HG03457 (cell line): ENCODE results near the gene TMEM221.

Source experiments
- ATAC-seq: cut with Tn5 transposase; IDR thresholded peaks from one replicate; pipeline ENCODE4 v1.9.1; 2021; ENCODE audit warnings: moderate number of reproducible peaks; ENCODE audit not compliant: unreplicated experiment

Gene TMEM221

GRCh38 chr19:17406887-17407196, 41.6 kb downstream of the TMEM221 start:
- ATAC-seq = no peak

GRCh38 chr19:17406046-17406886, 42.2 kb downstream of the TMEM221 start:
- ATAC-seq = no peak

GRCh38 chr19:17405250-17406045, 43.0 kb downstream of the TMEM221 start, which contains the start of gene BST2:
BST2 (minus strand) TSS chr19:17405630; CDS start chr19:17405575, 55 bp downstream.
- peak; percentile 63 for ATAC-seq

- no peak for ATAC-seq
Measured at GRCh38 chr19:17404621-17405249, 43.7 kb downstream of the TMEM221 start.

- no peak for ATAC-seq
Measured at GRCh38 chr19:17404015-17404414, 44.5 kb downstream of the TMEM221 start.

- ATAC-seq = no peak
Measured at GRCh38 chr19:17402982-17403855, 45.2 kb downstream of the TMEM221 start.

- no peak for ATAC-seq
Measured at GRCh38 chr19:17401628-17402027, 46.8 kb downstream of the TMEM221 start.

- ATAC-seq = no peak
Measured at GRCh38 chr19:17398902-17399527, 49.5 kb downstream of the TMEM221 start.

GRCh38 chr19:17394891-17395415, 53.5 kb downstream of the TMEM221 start:
- ATAC-seq = no peak

- ATAC-seq = no peak
Measured at GRCh38 chr19:17393914-17394313, 54.6 kb downstream of the TMEM221 start, which contains the start of gene CCDC194. CCDC194 (minus strand) TSS chr19:17394196; CDS start chr19:17394158, 38 bp downstream.

- ATAC-seq = no peak
Measured at GRCh38 chr19:17393002-17393401, 55.5 kb downstream of the TMEM221 start.

GRCh38 chr19:17391371-17392151, 56.9 kb downstream of the TMEM221 start:
- ATAC-seq = no peak

- ATAC-seq = peak; percentile 84
Measured at GRCh38 chr19:17390665-17391370, 57.6 kb downstream of the TMEM221 start.

- ATAC-seq = no peak
Measured at GRCh38 chr19:17389957-17390664, 58.4 kb downstream of the TMEM221 start.

- ATAC-seq = no peak
Measured at GRCh38 chr19:17389288-17389687, 59.2 kb downstream of the TMEM221 start.

- ATAC-seq = no peak
Measured at GRCh38 chr19:17385878-17386611, 62.4 kb downstream of the TMEM221 start.
